Measurements from ENCODE around the gene CSNK1D.

DNA sequence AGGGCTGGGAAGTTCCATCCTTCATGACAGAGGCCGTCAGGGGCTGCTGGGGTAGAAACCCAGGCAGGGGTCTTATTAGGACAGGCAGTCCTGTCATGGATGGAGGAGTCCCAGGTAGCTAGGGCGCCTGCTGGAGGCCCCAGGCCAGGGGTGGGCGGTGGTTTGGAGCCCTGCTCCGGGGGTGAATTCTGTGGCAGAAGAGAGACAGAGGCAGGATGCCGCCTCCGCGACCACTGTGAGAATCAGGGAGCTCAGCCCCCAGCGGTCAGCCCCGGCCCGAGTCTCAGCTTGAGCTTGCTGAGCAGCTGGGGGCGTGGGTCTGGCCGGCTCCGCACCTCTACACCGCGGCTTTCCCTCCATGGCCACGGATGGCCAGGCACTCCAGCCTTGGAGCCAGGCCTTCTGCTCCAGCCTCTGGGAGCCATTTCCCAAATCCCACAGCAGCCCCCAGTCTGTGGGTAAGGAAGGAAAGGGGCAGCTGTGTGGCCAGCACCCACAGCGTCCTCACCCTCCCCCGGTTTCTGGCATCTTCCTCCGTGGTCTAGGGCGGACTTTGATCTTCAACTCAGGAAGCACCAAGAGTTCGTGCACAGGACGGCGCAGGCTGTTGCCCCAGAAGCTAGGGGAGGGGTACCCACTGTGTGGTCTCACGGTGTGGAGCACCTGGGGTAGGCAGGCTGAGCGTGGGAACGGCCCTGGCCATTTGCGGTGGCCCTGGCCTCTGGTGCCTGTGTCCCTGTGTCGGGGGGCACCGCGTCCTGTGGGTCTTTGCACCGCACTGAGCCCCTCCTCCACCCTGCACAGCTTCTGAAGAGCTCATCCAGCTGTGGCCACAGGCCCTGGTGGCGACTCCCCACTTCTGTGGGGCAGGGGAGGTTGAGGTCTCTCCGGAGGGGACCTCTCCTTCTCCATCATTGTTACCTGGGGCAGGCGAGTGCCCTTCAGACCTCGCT, 29.8 kb upstream of the CSNK1D start:
- TF ChIP-seq, protein P1, sequence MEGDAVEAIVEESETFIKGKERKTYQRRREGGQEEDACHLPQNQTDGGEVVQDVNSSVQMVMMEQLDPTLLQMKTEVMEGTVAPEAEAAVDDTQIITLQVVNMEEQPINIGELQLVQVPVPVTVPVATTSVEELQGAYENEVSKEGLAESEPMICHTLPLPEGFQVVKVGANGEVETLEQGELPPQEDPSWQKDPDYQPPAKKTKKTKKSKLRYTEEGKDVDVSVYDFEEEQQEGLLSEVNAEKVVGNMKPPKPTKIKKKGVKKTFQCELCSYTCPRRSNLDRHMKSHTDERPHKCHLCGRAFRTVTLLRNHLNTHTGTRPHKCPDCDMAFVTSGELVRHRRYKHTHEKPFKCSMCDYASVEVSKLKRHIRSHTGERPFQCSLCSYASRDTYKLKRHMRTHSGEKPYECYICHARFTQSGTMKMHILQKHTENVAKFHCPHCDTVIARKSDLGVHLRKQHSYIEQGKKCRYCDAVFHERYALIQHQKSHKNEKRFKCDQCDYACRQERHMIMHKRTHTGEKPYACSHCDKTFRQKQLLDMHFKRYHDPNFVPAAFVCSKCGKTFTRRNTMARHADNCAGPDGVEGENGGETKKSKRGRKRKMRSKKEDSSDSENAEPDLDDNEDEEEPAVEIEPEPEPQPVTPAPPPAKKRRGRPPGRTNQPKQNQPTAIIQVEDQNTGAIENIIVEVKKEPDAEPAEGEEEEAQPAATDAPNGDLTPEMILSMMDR (IDR thresholded peaks at IDR 0.05), result no peak
- no peak for TF ChIP-seq POLR2A (IDR thresholded peaks at IDR 0.05)

Data from testis (tissue), 2 donors.